Osteoblast (primary cell): ENCODE measurements around the gene MTFMT. TPM values are rescaled to one million over a fixed set of nuclear protein-coding genes. Genes with fewer than 3 reads are reported as not detected.

Source experiments
- DNase-seq: peaks from one replicate; pipeline ENCODE4 v3.0.0; 2011; ENCODE audit warnings: low spot score, mixed read lengths; ENCODE audit not compliant: insufficient read length; ENCODE audit errors: missing footprints
- H2AFZ ChIP-seq: 2 replicates; pipeline ENCODE4 v1.6.0; 2011; ENCODE audit warnings: mild to moderate bottlenecking, low read length
- H3K27ac ChIP-seq: 2 replicates; pipeline ENCODE4 v1.5.1; 2011; ENCODE audit warnings: mild to moderate bottlenecking, low read depth, low read length, moderate library complexity
- H3K27me3 ChIP-seq: 2 replicates; pipeline ENCODE4 v1.6.0; 2012; ENCODE audit warnings: mild to moderate bottlenecking, control low read depth, inconsistent platforms, low read length, moderate library complexity; ENCODE audit not compliant: insufficient read depth
- H3K36me3 ChIP-seq: 2 replicates; pipeline ENCODE4 v1.5.1; 2011; ENCODE audit warnings: mild to moderate bottlenecking, low read length, control low read depth, moderate library complexity; ENCODE audit not compliant: insufficient read depth
- H3K4me1 ChIP-seq: 2 replicates; pipeline ENCODE4 v1.5.1; 2011; ENCODE audit warnings: mild to moderate bottlenecking, low read length, control low read depth, moderate library complexity; ENCODE audit not compliant: insufficient read depth
- H3K4me2 ChIP-seq: 2 replicates; pipeline ENCODE4 v1.6.0; 2011; ENCODE audit warnings: mild to moderate bottlenecking, low read length; ENCODE audit not compliant: insufficient read depth
- H3K4me3 ChIP-seq: fragments of 200-600 bp; sonication (generic); 3 replicates; pipeline ENCODE4 v1.5.1; 2012; ENCODE audit warnings: mild to moderate bottlenecking, low read length, inconsistent platforms; ENCODE audit not compliant: insufficient read depth
- H3K79me2 ChIP-seq: 2 replicates; pipeline ENCODE4 v1.6.0; 2012; ENCODE audit warnings: mild to moderate bottlenecking, low read length, control low read depth, inconsistent platforms; ENCODE audit not compliant: insufficient read depth
- H3K9me3 ChIP-seq: 2 replicates; pipeline ENCODE4 v1.5.1; 2011; ENCODE audit warnings: low read depth, low read length, control low read depth
- H4K20me1 ChIP-seq: 2 replicates; pipeline ENCODE4 v1.6.0; 2012; ENCODE audit warnings: mild to moderate bottlenecking, low read length, control low read depth; ENCODE audit not compliant: insufficient read depth
- total RNA-seq: library from RNA; depleted of rRNA; stranded (reverse); fragments of >200 nt; gene quantifications from 2 replicates; pipeline ENCODE4 v1.2.3, GENCODE V29; 2012
- TF ChIP-seq, protein P1 (sequence below): IDR thresholded peaks from 2 replicates; pipeline ENCODE4 v1.5.1; 2011; ENCODE audit warnings: mild to moderate bottlenecking, low read depth, low read length, moderate library complexity; ENCODE audit errors: extremely low read depth

The MTFMT gene
- total RNA-seq, 1 donor, result 31.8 TPM

DNA sequence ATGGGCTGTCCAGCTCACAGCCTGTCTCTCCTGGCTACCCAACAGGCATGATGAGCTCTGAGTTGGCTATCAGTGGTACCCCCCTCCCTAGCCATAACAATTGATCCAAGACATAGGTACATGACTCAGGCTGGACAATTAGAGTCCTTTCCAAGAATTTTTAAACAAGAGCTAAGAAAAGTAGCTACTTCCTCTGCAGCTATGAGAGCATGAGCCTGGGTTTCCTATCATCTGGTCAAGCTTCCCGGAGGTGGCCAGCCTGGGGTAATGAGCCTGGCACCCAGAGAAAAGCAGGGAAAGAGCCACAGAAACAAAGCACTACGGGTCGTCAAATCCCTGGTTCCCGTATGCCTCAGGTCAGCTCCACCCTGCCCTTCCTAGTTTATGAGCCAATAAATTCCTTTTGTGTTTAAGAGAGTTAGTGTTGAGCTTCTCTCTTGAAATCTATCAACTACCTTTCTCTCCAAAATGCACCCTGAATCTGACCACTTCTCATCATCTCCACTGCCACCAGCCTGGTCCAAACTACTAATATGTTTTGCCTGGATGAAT lies 13.4 kb upstream of the MTFMT start:
- H3K27me3 ChIP-seq, result no peaks in the 10 kb centered on the region
- no peak overlapping the region for H3K27ac ChIP-seq
- peaks cover 17% of the 10 kb centered on the region for H3K4me1 ChIP-seq
- H2AFZ ChIP-seq, result no peak overlapping the region
- no peaks in the 10 kb centered on the region for H3K9me3 ChIP-seq
- H3K4me2 ChIP-seq, result no peak overlapping the region
- no peak overlapping the region for H3K4me3 ChIP-seq
- TF ChIP-seq, protein P1, sequence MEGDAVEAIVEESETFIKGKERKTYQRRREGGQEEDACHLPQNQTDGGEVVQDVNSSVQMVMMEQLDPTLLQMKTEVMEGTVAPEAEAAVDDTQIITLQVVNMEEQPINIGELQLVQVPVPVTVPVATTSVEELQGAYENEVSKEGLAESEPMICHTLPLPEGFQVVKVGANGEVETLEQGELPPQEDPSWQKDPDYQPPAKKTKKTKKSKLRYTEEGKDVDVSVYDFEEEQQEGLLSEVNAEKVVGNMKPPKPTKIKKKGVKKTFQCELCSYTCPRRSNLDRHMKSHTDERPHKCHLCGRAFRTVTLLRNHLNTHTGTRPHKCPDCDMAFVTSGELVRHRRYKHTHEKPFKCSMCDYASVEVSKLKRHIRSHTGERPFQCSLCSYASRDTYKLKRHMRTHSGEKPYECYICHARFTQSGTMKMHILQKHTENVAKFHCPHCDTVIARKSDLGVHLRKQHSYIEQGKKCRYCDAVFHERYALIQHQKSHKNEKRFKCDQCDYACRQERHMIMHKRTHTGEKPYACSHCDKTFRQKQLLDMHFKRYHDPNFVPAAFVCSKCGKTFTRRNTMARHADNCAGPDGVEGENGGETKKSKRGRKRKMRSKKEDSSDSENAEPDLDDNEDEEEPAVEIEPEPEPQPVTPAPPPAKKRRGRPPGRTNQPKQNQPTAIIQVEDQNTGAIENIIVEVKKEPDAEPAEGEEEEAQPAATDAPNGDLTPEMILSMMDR, result no peak
- H3K36me3 ChIP-seq, result no peaks in the 10 kb centered on the region
- no peaks in the 10 kb centered on the region for H3K79me2 ChIP-seq
- no peak for DNase-seq
- H4K20me1 ChIP-seq, result no peaks in the 10 kb centered on the region

DNA sequence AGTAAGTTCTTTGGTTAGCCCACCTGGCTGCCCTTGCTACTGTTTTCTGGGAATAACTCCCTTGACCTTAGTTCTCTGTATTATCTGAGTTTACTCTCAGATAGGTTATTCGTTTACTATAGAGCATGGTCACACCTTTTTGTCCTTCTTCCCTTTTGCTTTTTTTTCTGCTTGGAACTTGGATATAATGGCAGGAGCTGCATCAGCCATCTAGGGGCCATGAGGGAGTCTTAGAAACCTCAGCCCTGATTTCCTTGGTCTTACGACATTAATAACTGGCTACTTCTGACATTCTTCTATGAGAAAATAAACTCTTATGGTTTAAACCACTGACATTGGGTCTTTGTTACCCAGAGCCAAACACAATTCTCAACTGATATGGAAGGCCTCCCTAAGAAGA lies 12.3 kb upstream of the MTFMT start:
- no peak overlapping the region for H3K4me2 ChIP-seq

DNA sequence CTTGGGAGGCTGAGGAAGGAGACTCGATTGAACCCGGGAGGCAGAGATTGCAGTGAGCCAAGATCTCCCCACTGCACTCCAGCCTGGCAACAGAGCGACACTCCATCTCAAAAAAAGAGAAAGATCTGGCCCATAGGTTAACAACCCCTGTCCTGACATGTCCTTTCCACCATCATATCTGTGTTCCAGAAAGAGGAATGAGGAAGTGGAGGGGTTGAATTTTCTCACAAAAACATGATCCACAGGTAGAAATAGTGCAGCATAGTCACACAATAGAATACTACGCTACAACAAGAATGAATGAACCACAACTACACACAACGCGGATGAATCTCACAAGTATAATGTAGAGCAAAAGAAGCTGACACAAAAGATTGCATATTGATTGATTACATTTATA lies 11.0 kb upstream of the MTFMT start:
- no peaks in the 10 kb centered on the region for H3K9me3 ChIP-seq
- no peaks in the 10 kb centered on the region for H3K79me2 ChIP-seq
- H3K27me3 ChIP-seq, result no peaks in the 10 kb centered on the region
- H2AFZ ChIP-seq, result no peak overlapping the region
- TF ChIP-seq, protein P1, result no peak
- DNase-seq, result no peak
- H4K20me1 ChIP-seq, result no peaks in the 10 kb centered on the region
- H3K27ac ChIP-seq, result no peak overlapping the region
- H3K4me3 ChIP-seq, result no peak overlapping the region
- H3K4me2 ChIP-seq, result no peak overlapping the region
- H3K36me3 ChIP-seq, result no peaks in the 10 kb centered on the region
- H3K4me1 ChIP-seq, result peaks cover 17% of the 10 kb centered on the region

More for the DNA sequence above, 12.3 kb upstream of the MTFMT start:
- Histone ChIP-seq H3K79me2 (no peaks in the 10 kb centered on the region), H3K4me1 (peaks cover 17% of the 10 kb centered on the region), H3K4me3 (no peak overlapping the region), H2AFZ (no peak overlapping the region), H3K27me3 (no peaks in the 10 kb centered on the region), H4K20me1 (no peaks in the 10 kb centered on the region), H3K27ac (no peak overlapping the region), H3K9me3 (no peaks in the 10 kb centered on the region), H3K36me3 (no peaks in the 10 kb centered on the region)
- DNase-seq, result peak; percentile 15
- TF ChIP-seq, protein P1, result no peak

DNA sequence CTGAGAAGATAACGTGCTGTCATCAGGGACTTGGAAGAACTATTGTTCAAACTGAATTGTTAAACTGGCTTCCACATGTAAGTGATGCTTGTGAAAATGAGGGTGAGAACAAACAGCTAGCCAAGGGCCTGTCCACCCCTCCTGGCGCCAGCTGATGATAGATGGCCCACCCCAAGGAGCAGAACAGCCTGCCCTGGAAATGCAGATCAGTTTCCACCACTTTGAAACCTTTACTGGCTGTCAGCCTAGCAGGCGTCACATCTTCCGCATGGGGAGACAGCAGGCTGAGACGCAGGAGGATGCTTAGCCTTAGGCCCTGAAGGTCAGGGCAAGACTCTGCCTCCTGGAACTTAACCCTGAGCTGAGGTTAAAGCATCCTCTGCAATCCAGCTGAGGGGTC lies 9.4 kb upstream of the MTFMT start:
- no peaks in the 10 kb centered on the region for H3K9me3 ChIP-seq
- no peaks in the 10 kb centered on the region for H3K36me3 ChIP-seq
- H3K79me2 ChIP-seq, result no peaks in the 10 kb centered on the region
- H3K4me1 ChIP-seq, result peaks cover 5% of the 10 kb centered on the region
- H2AFZ ChIP-seq, result no peak overlapping the region
- no peak overlapping the region for H3K4me2 ChIP-seq
- no peaks in the 10 kb centered on the region for H4K20me1 ChIP-seq
- TF ChIP-seq, protein P1, result no peak
- no peak overlapping the region for H3K27ac ChIP-seq
- H3K4me3 ChIP-seq, result no peak overlapping the region
- peak; percentile 31 for DNase-seq
- H3K27me3 ChIP-seq, result no peaks in the 10 kb centered on the region
